Measurements from ENCODE around the gene GPR84.
A peak's percentile ranks its signal among the peaks of the same experiment; 100 is the strongest.

Gene GPR84

DNA sequence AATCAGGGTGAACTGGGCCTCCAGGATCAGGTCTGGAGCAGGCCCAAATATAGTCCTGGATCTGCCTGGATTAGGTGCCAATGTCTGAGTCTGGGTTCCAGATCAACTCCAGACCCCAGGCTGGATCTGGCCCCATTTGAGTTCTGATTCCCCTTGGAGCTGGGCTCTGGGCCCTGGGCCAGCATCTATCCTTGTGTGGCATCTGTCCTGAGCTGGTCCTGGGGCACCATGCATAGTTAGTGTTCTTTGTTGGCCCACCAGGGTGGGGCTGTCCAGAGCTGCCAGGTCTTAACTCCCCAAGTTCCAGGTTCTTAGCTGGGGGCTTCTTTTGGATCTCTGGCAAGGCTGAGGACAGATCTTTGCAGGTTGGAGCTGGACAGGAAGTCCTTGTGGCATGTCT, 31.3 kb upstream of the GPR84 start:
- CTCF ChIA-PET = interaction anchor here (1.0 to 1.5 kb wide), 4 partner anchors 9 to 44 kb away, joined by 3 to 8 read pairs (median 7); no protein-coding TSS in a partner anchor
- POLR2A ChIA-PET = no interaction called here

DNA sequence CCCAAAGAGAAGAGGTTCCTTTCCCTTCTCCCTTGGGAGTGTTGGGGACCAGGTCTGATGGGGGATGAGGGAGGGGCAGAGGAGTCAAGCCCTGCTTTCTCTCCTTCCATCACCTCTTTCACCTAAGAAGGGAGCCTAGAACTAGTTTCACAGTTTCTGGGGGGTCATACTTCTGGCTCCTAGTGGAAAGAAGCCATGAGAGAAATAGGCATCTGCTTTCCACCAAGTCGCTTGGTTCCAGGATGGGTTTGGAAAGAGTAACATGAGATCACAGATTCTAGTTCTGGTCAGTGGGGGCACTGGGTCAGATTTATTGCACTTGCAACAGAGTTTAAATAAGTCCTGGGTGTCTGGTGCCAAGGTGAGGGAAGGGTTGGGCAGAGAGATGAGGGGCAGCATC, 30.7 kb upstream of the GPR84 start:
- TF ChIP-seq LEF1 (IDR thresholded peaks at IDR 0.05; ENCODE audit: borderline replicate concordance) = no peak
- TF ChIP-seq SUZ12 (IDR thresholded peaks at IDR 0.05) = no peak
- no peak for TF ChIP-seq BHLHE40 (IDR thresholded peaks at IDR 0.05; ENCODE audit: borderline replicate concordance)
- no peak for TF ChIP-seq FOXK2 (IDR thresholded peaks at IDR 0.05)
- no peak for TF ChIP-seq FOXM1 (IDR thresholded peaks at IDR 0.05; ENCODE audit: borderline replicate concordance)
- TF ChIP-seq ARNT (IDR thresholded peaks at IDR 0.05) = no peak
- no peak for TF ChIP-seq ZNF384 (IDR thresholded peaks at IDR 0.05)
- TF ChIP-seq NFRKB (IDR thresholded peaks at IDR 0.05) = no peak
- ChIA-PET CTCF (interaction anchor here (1.0 to 1.5 kb wide), 3 partner anchors 10 to 37 kb away, joined by 3 to 8 read pairs (median 6); no protein-coding TSS in a partner anchor), POLR2A (no interaction called here)
- no peak for DNase-seq (ENCODE audit: extremely low spot score)

More for the DNA sequence above, 31.3 kb upstream of the GPR84 start:
- DNase-seq (ENCODE audit: extremely low spot score) = no peak
- TF ChIP-seq PKNOX1 (IDR thresholded peaks at IDR 0.05) = no peak
- no peak for TF ChIP-seq SUZ12 (IDR thresholded peaks at IDR 0.05)
- no peak for TF ChIP-seq ELF4 (IDR thresholded peaks at IDR 0.05)
- no peak for TF ChIP-seq HDGF (IDR thresholded peaks at IDR 0.05; ENCODE audit: borderline replicate concordance)
- TF ChIP-seq TARDBP (IDR thresholded peaks at IDR 0.05) = no peak
- TF ChIP-seq L3MBTL2 (conservative IDR thresholded peaks at IDR 0.05) = no peak
- no peak for TF ChIP-seq BHLHE40 (IDR thresholded peaks at IDR 0.05; ENCODE audit: borderline replicate concordance)
- no peak for TF ChIP-seq NFRKB (IDR thresholded peaks at IDR 0.05)
- TF ChIP-seq FOXM1 (IDR thresholded peaks at IDR 0.05; ENCODE audit: borderline replicate concordance) = no peak
- TF ChIP-seq ARNT (IDR thresholded peaks at IDR 0.05) = no peak
- no peak for TF ChIP-seq ZNF384 (IDR thresholded peaks at IDR 0.05)
- no peak for TF ChIP-seq CTBP1 (IDR thresholded peaks at IDR 0.05; ENCODE audit: borderline replicate concordance)
- no peak for TF ChIP-seq SP1 (IDR thresholded peaks at IDR 0.05)
- TF ChIP-seq FOXK2 (IDR thresholded peaks at IDR 0.05) = no peak
- TF ChIP-seq FOXA1 (IDR thresholded peaks at IDR 0.05) = no peak
- TF ChIP-seq LEF1 (IDR thresholded peaks at IDR 0.05; ENCODE audit: borderline replicate concordance) = no peak

- peak; percentile 66 for DNase-seq (ENCODE audit: extremely low spot score)
- POLR2A ChIA-PET = no interaction called here
- CTCF ChIA-PET = interaction anchor here (1.0 to 2.8 kb wide), 7 partner anchors 10 to 59 kb away, joined by 3 to 13 read pairs (median 4); no protein-coding TSS in a partner anchor
- TF ChIP-seq SP1 (IDR thresholded peaks at IDR 0.05) = no peak
- TF ChIP-seq LEF1 (IDR thresholded peaks at IDR 0.05; ENCODE audit: borderline replicate concordance) = no peak
- no peak for TF ChIP-seq FOXK2 (IDR thresholded peaks at IDR 0.05)
- no peak for TF ChIP-seq ELF4 (IDR thresholded peaks at IDR 0.05)
- no peak for TF ChIP-seq HDGF (IDR thresholded peaks at IDR 0.05; ENCODE audit: borderline replicate concordance)
- TF ChIP-seq SUZ12 (IDR thresholded peaks at IDR 0.05) = no peak
- no peak for TF ChIP-seq TARDBP (IDR thresholded peaks at IDR 0.05)
- TF ChIP-seq BHLHE40 (IDR thresholded peaks at IDR 0.05; ENCODE audit: borderline replicate concordance) = no peak
Measured at GRCh38 chr12:54394281-54394719, 30.0 kb upstream of the GPR84 start.

DNA sequence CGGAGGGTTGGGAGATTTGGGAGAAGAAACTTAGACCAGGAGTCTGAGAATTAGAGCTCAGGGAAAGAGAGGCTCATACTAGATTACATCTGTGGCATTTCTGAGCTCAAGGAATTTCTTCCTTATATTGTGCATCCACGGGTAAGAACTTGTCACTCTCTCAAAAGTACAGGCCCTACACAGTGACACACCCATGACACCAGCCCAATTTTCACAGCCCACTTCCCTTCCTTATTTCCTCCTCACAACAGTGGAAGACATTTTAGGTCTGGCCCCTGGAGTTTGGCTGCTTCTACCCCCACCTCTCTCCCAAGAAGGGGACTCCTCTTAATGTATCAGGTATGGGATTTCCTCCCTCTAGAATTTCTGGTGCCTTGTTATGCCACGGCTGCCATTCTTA, 29.5 kb upstream of the GPR84 start:
- ChIA-PET POLR2A (interaction anchor here (0.6 kb wide), 1 partner anchor 50 kb away, joined by 4 read pairs; no protein-coding TSS in a partner anchor), CTCF (interaction anchor here (1.0 to 2.8 kb wide), 9 partner anchors 10 to 60 kb away, joined by 3 to 13 read pairs (median 3); no protein-coding TSS in a partner anchor)
- no peak for DNase-seq (ENCODE audit: extremely low spot score)
- TF ChIP-seq L3MBTL2 (conservative IDR thresholded peaks at IDR 0.05) (no peak), PKNOX1 (IDR thresholded peaks at IDR 0.05) (no peak), SP1 (IDR thresholded peaks at IDR 0.05) (no peak), ELF4 (IDR thresholded peaks at IDR 0.05) (no peak), TARDBP (IDR thresholded peaks at IDR 0.05) (no peak), ARNT (IDR thresholded peaks at IDR 0.05) (no peak), HDGF (IDR thresholded peaks at IDR 0.05; ENCODE audit: borderline replicate concordance) (no peak), ZNF384 (IDR thresholded peaks at IDR 0.05) (no peak), FOXM1 (IDR thresholded peaks at IDR 0.05; ENCODE audit: borderline replicate concordance) (no peak), SUZ12 (IDR thresholded peaks at IDR 0.05) (no peak), CTBP1 (IDR thresholded peaks at IDR 0.05; ENCODE audit: borderline replicate concordance) (no peak), LEF1 (IDR thresholded peaks at IDR 0.05; ENCODE audit: borderline replicate concordance) (no peak), BHLHE40 (IDR thresholded peaks at IDR 0.05; ENCODE audit: borderline replicate concordance) (no peak), FOXK2 (IDR thresholded peaks at IDR 0.05) (no peak), FOXA1 (IDR thresholded peaks at IDR 0.05) (no peak), NFRKB (IDR thresholded peaks at IDR 0.05) (no peak)

DNA sequence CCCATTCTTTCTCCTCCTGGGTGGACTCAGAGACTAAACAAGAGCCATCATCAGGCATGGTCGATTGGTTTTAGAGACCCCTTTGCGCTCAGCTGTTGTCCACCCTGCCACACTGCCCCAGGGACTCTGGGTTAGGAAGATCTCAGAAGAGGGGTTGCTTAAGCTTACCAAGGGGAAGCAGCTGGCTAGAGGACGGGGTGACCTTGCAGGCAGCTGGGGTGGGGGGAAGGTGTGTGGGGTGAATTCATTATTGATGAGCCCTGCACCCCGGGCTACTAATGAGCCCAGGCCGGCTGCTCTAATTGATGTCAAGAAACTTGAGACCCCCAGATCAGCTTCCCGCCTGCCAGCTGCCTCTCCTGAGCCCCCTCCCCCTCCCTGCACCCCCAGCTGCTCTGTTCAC, 28.9 kb upstream of the GPR84 start:
- TF ChIP-seq L3MBTL2 (conservative IDR thresholded peaks at IDR 0.05) = no peak
- TF ChIP-seq SP1 (IDR thresholded peaks at IDR 0.05) = no peak
- TF ChIP-seq NFRKB (IDR thresholded peaks at IDR 0.05) = no peak
- TF ChIP-seq LEF1 (IDR thresholded peaks at IDR 0.05; ENCODE audit: borderline replicate concordance) = no peak
- TF ChIP-seq ARNT (IDR thresholded peaks at IDR 0.05) = no peak
- TF ChIP-seq CTBP1 (IDR thresholded peaks at IDR 0.05; ENCODE audit: borderline replicate concordance) = no peak
- POLR2A ChIA-PET = interaction anchor here (0.6 to 0.8 kb wide), 2 partner anchors 50 to 113 kb away, joined by 4 to 5 read pairs; partner anchors contain the start of gene HNRNPA1
- CTCF ChIA-PET = interaction anchor here (1.0 to 2.8 kb wide), 9 partner anchors 11 to 60 kb away, joined by 3 to 13 read pairs (median 3); no protein-coding TSS in a partner anchor

DNA sequence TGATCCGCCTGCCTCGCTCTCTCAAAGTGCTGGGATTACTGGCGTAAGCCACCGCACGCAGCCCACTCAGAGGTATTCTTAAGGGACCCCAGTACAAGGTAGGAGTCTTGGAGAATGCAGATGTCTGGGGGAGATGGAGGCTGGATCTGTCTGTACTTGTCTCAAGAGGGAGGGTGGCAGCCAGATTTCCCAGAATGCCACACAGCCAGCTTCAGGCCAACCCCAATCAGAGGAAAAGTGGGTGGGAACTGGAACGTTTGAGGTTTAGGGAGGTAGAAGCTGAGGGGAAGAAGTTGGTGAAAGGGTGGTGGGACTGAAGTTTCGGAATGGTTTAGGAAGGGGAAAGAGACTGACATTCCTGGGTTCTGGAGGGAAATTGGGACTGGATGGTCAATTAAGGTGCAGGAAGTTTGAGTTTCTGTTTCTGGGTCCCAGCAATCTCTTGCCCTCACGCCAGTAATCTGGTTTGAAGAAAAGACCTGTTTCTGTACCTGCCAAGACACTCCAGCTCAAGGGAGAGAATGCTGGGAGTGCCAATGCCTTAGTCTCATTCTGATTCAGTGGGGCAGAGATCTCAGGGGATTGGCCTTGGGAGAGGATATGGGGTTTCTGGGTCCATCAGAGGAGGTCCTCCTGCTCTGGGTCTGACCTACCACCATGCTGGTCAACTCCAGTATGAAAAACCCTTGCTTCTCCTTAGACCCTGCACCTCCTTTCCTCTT, 28.4 kb upstream of the GPR84 start:
- no peak for TF ChIP-seq L3MBTL2 (conservative IDR thresholded peaks at IDR 0.05)
- POLR2A ChIA-PET = interaction anchor here (0.8 kb wide), 1 partner anchor 112 kb away, joined by 5 read pairs; the partner anchor contains the start of gene HNRNPA1
- no peak for DNase-seq (ENCODE audit: extremely low spot score)
- CTCF ChIA-PET = interaction anchor here (1.1 to 3.1 kb wide), 7 partner anchors 11 to 55 kb away, joined by 3 to 14 read pairs (median 4); no protein-coding TSS in a partner anchor

More for the DNA sequence above, 28.9 kb upstream of the GPR84 start:
- DNase-seq (ENCODE audit: extremely low spot score) = no peak
